ENCODE results near the gene TIMM17B. TPM values are rescaled to one million over a fixed set of nuclear protein-coding genes. Genes with fewer than 3 reads are reported as not detected.

TIMM17B gene
- total and polyA plus RNA-seq, 2 donors (not counting 1 experiment from before 2014, with no cell fraction given) = 50.0 to 63.9 TPM

DNA sequence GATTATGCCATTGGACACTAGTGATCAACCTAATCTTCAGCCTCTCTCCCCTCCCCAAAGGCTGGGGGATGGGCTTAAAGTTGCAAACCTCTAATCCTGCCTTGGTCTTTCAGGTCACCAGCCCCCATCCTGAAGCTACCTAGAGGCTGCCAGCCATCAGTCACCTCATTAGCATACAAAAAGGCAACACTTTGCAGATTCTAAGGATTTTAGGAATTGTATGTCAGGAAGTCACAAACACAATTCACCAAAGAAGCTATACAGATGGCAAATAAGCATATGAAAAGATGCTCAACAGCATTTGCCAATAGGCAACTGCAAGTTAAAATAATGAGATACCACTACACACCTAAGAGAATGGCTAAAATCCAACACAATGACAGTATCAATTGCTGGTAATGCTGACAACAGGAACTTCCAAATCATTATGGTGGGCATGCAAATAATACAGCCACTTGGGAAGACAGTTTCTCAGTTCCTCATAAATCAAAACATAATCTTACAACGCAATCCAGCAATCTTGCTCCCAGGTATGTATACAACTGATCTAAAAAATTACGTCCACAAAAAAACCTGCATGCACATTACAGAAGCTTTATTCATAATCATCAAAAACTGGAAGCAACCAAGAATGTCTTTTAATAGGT is 30.3 kb upstream of the TIMM17B start:
- intact Hi-C loops (cut with micrococcal nuclease) = loop anchor here (1.0 kb wide), 1 partner anchor 9 kb away; the partner anchor contains the start of gene PIM2
- Histone ChIP-seq H3K36me3 (replicated peaks in 1 of 2; ENCODE audit: control extremely low read depth in 1 of 2, control insufficient read depth in 1 of 2, extremely low read depth in 1 of 2, insufficient read depth in 2 of 2, low read length in 1 of 2) (peaks cover 0 to 35% of the 10 kb centered on the region in 2 experiments), H3K9ac (ENCODE audit: low read length) (peak overlapping the region; percentile 26), H3K4me3 (ENCODE audit: control extremely low read depth in 1 of 5, extremely low read depth in 1 of 5, insufficient read depth in 1 of 5, low read depth in 2 of 5, low read length in 4 of 5) (peak overlapping the region in 1 of 5 experiments; percentile 22), H3K79me2 (ENCODE audit: control insufficient read depth, insufficient read depth, low read length) (peaks cover 51% of the 10 kb centered on the region), H2AFZ (ENCODE audit: insufficient read depth, low read depth, low read length, poor library complexity, severe bottlenecking) (no peak overlapping the region), H3K4me2 (replicated peaks; ENCODE audit: low read depth, low read length, poor library complexity, severe bottlenecking) (peak overlapping the region; percentile 64), H3K4me1 (ENCODE audit: control insufficient read depth in 2 of 2, insufficient read depth in 2 of 2, low read length in 2 of 2) (peaks cover 29 to 35% of the 10 kb centered on the region in 2 donors), H3K27me3 (replicated peaks in 1 of 4; ENCODE audit: control extremely low read depth in 1 of 4, control insufficient read depth in 3 of 4, insufficient read depth in 4 of 4, low read length in 3 of 4) (no peaks in the 10 kb centered on the region), H4K20me1 (ENCODE audit: control insufficient read depth, insufficient read depth, low read length, poor library complexity, severe bottlenecking) (no peaks in the 10 kb centered on the region), H3K27ac (ENCODE audit: low read length in 2 of 2) (peak overlapping the region in 1 of 2 donors; percentile 17), H3K9me3 (ENCODE audit: control extremely low read depth in 1 of 3, control insufficient read depth in 2 of 3, insufficient read depth in 1 of 3, low read length in 2 of 3) (no peaks in the 10 kb centered on the region)
- no peak for TF ChIP-seq EZH2 (IDR thresholded peaks at IDR 0.05; ENCODE audit: borderline replicate concordance, insufficient read depth, low read depth, low read length, poor library complexity, severe bottlenecking)
- no peaks in the 10 kb centered on the region for H3K27me3 Mint-ChIP-seq
- ChIA-PET CTCF (interaction anchor here (0.8 to 2.1 kb wide), 2 partner anchors 10 to 12 kb away, joined by 3 to 9 read pairs; no protein-coding TSS in a partner anchor), POLR2A (interaction anchor here (0.6 to 2.4 kb wide), 4 partner anchors 9 to 28 kb away, joined by 3 to 12 read pairs (median 6); no protein-coding TSS in a partner anchor)
- H3K4me1 Mint-ChIP-seq = peaks cover 37% of the 10 kb centered on the region
- WGBS (ENCODE audit: insufficient coverage) = no CpG with 5 or more reads among the region's 2 CpGs
- peak; percentile 26 for DNase-seq
- H3K9me3 Mint-ChIP-seq (ENCODE audit: insufficient read depth) = no peaks in the 10 kb centered on the region
- peak overlapping the region; percentile 59 for H3K4me3 Mint-ChIP-seq
- peak; percentile 47 for ATAC-seq (ENCODE audit: low read depth)
- H3K27ac Mint-ChIP-seq = peak overlapping the region; percentile 74

- Histone ChIP-seq H3K4me2 (replicated peaks; ENCODE audit: low read depth, low read length, poor library complexity, severe bottlenecking) (peak overlapping the region; percentile 64), H3K4me1 (ENCODE audit: control insufficient read depth in 2 of 2, insufficient read depth in 2 of 2, low read length in 2 of 2) (peaks cover 28 to 31% of the 10 kb centered on the region in 2 donors), H3K27me3 (replicated peaks in 1 of 4; ENCODE audit: control extremely low read depth in 1 of 4, control insufficient read depth in 3 of 4, insufficient read depth in 4 of 4, low read length in 3 of 4) (no peaks in the 10 kb centered on the region), H2AFZ (ENCODE audit: insufficient read depth, low read depth, low read length, poor library complexity, severe bottlenecking) (no peak overlapping the region), H3K4me3 (ENCODE audit: control extremely low read depth in 1 of 5, extremely low read depth in 1 of 5, insufficient read depth in 1 of 5, low read depth in 2 of 5, low read length in 4 of 5) (no peak overlapping the region), H3K79me2 (ENCODE audit: control insufficient read depth, insufficient read depth, low read length) (peaks cover 54% of the 10 kb centered on the region), H4K20me1 (ENCODE audit: control insufficient read depth, insufficient read depth, low read length, poor library complexity, severe bottlenecking) (no peaks in the 10 kb centered on the region), H3K9ac (ENCODE audit: low read length) (no peak overlapping the region), H3K36me3 (replicated peaks in 1 of 2; ENCODE audit: control extremely low read depth in 1 of 2, control insufficient read depth in 1 of 2, extremely low read depth in 1 of 2, insufficient read depth in 2 of 2, low read length in 1 of 2) (peaks cover 0 to 38% of the 10 kb centered on the region in 2 experiments), H3K27ac (ENCODE audit: low read length in 2 of 2) (no peak overlapping the region), H3K9me3 (ENCODE audit: control extremely low read depth in 1 of 3, control insufficient read depth in 2 of 3, insufficient read depth in 1 of 3, low read length in 2 of 3) (no peaks in the 10 kb centered on the region)
- TF ChIP-seq, protein P1, sequence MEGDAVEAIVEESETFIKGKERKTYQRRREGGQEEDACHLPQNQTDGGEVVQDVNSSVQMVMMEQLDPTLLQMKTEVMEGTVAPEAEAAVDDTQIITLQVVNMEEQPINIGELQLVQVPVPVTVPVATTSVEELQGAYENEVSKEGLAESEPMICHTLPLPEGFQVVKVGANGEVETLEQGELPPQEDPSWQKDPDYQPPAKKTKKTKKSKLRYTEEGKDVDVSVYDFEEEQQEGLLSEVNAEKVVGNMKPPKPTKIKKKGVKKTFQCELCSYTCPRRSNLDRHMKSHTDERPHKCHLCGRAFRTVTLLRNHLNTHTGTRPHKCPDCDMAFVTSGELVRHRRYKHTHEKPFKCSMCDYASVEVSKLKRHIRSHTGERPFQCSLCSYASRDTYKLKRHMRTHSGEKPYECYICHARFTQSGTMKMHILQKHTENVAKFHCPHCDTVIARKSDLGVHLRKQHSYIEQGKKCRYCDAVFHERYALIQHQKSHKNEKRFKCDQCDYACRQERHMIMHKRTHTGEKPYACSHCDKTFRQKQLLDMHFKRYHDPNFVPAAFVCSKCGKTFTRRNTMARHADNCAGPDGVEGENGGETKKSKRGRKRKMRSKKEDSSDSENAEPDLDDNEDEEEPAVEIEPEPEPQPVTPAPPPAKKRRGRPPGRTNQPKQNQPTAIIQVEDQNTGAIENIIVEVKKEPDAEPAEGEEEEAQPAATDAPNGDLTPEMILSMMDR (IDR thresholded peaks at IDR 0.05) = no peak
- TF ChIP-seq EZH2 (IDR thresholded peaks at IDR 0.05; ENCODE audit: borderline replicate concordance, insufficient read depth, low read depth, low read length, poor library complexity, severe bottlenecking) = no peak
- no peak overlapping the region for H3K27ac Mint-ChIP-seq
- H3K27me3 Mint-ChIP-seq = no peaks in the 10 kb centered on the region
- ChIA-PET CTCF (interaction anchor here (0.8 to 2.1 kb wide), 2 partner anchors 10 to 13 kb away, joined by 3 to 9 read pairs; no protein-coding TSS in a partner anchor), POLR2A (interaction anchor here (0.5 to 2.4 kb wide), 4 partner anchors 10 to 20 kb away, joined by 3 to 12 read pairs (median 5); no protein-coding TSS in a partner anchor)
- ATAC-seq (ENCODE audit: low read depth) (no peak), DNase-seq (no peak)
- no peaks in the 10 kb centered on the region for H3K9me3 Mint-ChIP-seq (ENCODE audit: insufficient read depth)
- intact Hi-C loops (cut with micrococcal nuclease) = no loop called here
- no peak overlapping the region for H3K4me3 Mint-ChIP-seq
- no CpG with 5 or more reads among the region's 5 CpGs for WGBS (ENCODE audit: insufficient coverage)
- peaks cover 36% of the 10 kb centered on the region for H3K4me1 Mint-ChIP-seq
Observed at GRCh38 chrX:48927123-48927522, 29.6 kb upstream of the TIMM17B start.

Measured in B cell (primary cell).